DMS114 treated with DMSO at 0.1 percent for 48 hours (cell line): ENCODE data around the gene XPO5.
A peak's percentile ranks its signal among the peaks of the same experiment; 100 is the strongest.
"Not testable (repeated sequence)": the region's sequence is repeated elsewhere in the genome, so short reads cannot be mapped to it uniquely, and the experiment has no call there.

Experiments
- DNase-seq: peaks from one replicate; lab custom pipeline; 2025; ENCODE audit not compliant: unreplicated experiment; lab: John Stamatoyannopoulos, UW

The XPO5 gene

DNA sequence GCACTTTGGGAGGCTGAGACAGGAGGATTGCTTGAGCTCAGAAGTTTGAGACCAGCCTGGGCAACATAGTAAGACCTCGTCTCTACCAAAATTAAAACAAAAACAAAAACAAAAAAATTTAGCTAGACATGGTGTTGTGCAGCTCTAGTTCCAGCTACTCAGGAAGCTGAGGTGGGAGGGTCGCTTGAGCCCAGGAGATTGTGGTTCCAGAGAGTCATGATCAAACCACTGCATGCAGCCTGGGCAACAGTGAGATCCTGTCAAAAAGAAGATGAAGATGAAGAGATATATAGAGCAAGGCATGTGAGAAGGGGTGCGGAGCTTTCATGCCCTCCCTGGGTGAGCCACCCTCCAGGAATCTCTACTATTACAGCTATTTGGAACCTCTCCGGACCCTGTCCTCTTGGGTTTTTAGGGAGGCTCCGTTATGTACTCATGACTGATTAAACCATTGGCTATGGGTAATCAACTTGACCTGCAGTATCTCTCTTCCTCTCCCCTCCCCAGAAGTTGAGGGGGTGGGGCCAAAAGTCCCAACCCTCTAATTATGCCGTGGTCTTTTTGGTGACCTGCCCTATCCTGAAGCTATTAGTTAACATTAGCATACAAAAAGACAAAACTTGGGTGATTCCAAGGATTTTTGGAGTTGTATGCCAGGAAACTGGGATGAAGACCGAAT is 9.2 kb upstream of the XPO5 start:
- no peak for DNase-seq

DNA sequence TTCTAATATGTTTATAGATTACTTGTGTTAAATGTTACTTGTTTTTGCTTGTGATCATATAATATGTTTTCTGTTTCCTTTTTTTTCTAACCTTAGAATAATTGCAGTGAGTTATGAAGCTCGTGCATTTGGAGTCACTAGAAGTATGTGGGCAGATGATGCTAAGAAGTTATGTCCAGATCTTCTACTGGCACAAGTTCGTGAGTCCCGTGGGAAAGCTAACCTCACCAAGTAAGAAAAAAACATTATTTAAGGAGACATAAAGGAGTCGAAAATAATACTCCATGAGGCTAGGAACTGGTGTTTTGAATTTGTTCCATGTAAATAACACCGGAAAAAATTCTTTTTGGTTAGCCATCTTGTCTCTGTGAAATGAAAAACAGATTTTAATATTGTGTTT is 7.1 kb upstream of the XPO5 start:
- DNase-seq: no peak

- no peak for DNase-seq
Measured at GRCh38 chr6:43579171-43579570, 3.3 kb upstream of the XPO5 start.

GRCh38 chr6:43578748-43579147 is 2.9 kb upstream of the XPO5 start:
- DNase-seq: no peak

GRCh38 chr6:43575105-43575771 is 600 bp downstream of the XPO5 start:
- DNase-seq: peak; percentile 29

GRCh38 chr6:43572015-43572414 is 3.8 kb downstream of the XPO5 start:
- no peak for DNase-seq

- DNase-seq: no peak
Measured at GRCh38 chr6:43570876-43571441, 4.9 kb downstream of the XPO5 start.

GRCh38 chr6:43559328-43559727 is 16.5 kb downstream of the XPO5 start:
- DNase-seq: no peak

DNA sequence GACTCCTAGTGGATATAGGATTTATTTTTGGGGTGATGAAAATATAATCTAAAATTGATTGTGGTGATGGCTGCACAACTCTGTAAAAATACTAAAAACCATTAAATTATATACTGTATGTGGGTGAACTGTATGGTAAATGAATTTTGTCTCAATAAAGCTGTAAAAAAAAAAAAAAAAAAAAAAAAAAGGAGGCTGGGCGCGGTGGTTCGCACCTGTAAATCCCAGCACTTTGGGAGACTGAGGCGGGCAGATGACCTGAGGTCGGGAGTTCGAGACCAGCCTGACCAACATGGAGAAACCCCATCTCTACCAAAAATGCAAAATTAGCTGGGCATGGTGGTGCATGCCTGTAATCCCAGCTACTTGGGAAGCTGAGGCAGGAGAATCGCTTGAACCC is 18.2 kb downstream of the XPO5 start:
- not testable (repeated sequence) for DNase-seq

- DNase-seq: no peak
Measured at GRCh38 chr6:43547222-43547621, 28.6 kb downstream of the XPO5 start.

DNA sequence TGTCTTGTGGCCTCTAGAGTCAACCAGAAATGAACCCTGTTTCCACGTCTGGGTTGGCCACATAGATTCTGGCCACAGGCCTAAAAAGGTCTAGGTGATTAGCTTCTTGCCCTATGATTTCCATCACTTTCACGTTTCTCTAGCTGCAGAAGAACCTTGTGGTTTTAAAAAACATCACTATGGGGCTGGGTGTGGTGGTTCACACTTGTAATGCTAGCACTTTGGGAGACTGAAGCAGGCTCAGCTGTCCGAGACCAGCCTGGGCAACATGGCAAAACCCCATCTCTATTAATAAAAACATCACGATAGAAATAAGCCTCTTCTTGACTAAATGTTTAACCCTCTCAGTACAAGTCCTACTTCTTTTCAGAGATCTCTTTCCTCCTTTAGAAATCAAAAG is 31.4 kb downstream of the XPO5 start:
- DNase-seq: no peak

GRCh38 chr6:43541774-43542471 is 33.9 kb downstream of the XPO5 start:
- DNase-seq: no peak

DNA sequence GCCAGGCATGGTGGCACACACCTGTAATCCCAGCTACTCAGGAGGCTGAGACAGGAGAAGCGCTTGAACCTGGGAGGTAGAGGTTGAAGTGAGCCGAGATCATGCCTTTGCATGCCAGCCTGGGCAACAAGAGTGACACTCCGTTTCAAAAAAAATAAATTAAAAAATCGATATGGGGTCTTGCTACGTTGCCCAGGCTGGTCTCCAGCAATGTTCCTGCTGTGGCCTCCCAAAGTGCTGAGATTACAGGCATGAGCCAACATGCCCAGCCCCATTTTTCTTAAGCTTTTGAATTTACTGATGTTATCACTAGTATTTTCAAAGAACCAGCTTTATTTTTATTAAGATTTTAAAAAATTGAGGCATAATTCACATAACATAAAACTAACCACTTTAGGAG is 35.3 kb downstream of the XPO5 start:
- DNase-seq: no peak

GRCh38 chr6:43539409-43539808 is 36.4 kb downstream of the XPO5 start:
- DNase-seq: not testable (repeated sequence)

GRCh38 chr6:43538986-43539385 is 36.9 kb downstream of the XPO5 start:
- not testable (repeated sequence) for DNase-seq

- no peak for DNase-seq
Measured at GRCh38 chr6:43532201-43532600, 43.6 kb downstream of the XPO5 start.

- DNase-seq: no peak
Measured at GRCh38 chr6:43524483-43524961, 51.3 kb downstream of the XPO5 start.

DNA sequence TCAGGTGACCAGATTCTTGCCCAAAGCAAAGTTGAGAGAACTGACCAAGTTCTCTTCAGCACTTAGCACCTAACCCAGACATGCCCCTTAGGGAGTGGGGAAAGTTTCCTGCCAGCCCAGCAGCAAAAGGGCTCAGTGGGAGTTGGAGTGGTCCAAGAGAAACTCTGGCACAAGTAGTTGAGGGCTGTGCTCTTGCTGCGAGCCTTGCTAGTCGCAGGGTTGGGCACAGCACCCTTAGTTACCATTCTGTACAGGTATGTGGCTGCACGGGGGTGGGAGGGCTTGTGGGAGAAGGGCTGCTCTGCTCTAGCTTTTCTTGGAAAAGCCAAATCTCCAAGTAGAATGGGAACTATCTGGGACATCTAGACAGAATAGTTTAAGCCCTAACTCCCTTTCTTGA is 52.6 kb downstream of the XPO5 start:
- no peak for DNase-seq

GRCh38 chr6:43522547-43523261 is 53.1 kb downstream of the XPO5 start:
- DNase-seq: no peak

GRCh38 chr6:43521836-43522235 is 54.0 kb downstream of the XPO5 start:
- DNase-seq: no peak

GRCh38 chr6:43520097-43520496 is 55.7 kb downstream of the XPO5 start:
- no peak for DNase-seq
